ENCODE data around the gene MYOD1. TPM values are rescaled to one million over a fixed set of nuclear protein-coding genes. Genes with fewer than 3 reads are reported as not detected.
A peak's percentile ranks its signal among the peaks of the same experiment; 100 is the strongest.

MYOD1 gene
- total RNA-seq, 1 donor from 2014 or later: not detected

DNA sequence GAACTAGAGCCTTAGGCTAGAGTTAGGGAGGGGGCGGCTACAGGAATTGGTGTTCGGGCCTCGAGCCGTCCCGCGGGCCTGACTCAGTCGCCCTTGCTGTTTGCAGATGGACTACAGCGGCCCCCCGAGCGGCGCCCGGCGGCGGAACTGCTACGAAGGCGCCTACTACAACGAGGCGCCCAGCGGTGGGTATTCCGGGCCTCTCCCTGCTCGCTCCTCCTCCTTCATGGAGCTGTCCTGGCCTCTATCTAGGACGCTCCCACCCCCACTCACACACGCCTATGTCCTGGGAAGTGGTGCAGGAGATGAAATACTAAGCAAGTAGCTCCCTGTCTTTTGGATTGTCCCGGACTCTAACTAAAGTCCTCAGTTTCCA is 1.4 kb downstream of the MYOD1 start:
- peaks cover 18% of the 10 kb centered on the region for H3F3A ChIP-seq (ENCODE audit: low read depth)
- H3K27ac Mint-ChIP-seq: no peak overlapping the region
- no peak overlapping the region for H3K9ac ChIP-seq
- no peaks in the 10 kb centered on the region for H3K9me3 ChIP-seq (ENCODE audit: low read depth)
- no peaks in the 10 kb centered on the region for H3K36me3 Mint-ChIP-seq
- peak overlapping the region; percentile 39 for H3K4me3 Mint-ChIP-seq
- H4K20me1 ChIP-seq (ENCODE audit: low read depth): peaks cover 33% of the 10 kb centered on the region
- H3K9me3 Mint-ChIP-seq: no peaks in the 10 kb centered on the region
- peaks cover 31% of the 10 kb centered on the region for H3K4me1 ChIP-seq
- peak; percentile 56 for DNase-seq (ENCODE audit: low spot score)
- peaks cover 7% of the 10 kb centered on the region for H3K4me1 Mint-ChIP-seq
- peak overlapping the region; percentile 42 for H3K4me3 ChIP-seq
- H3K4me2 ChIP-seq: peak overlapping the region; percentile 71
- no peaks in the 10 kb centered on the region for H3K79me2 ChIP-seq (ENCODE audit: low read depth)
- H3K36me3 ChIP-seq: no peaks in the 10 kb centered on the region
- peaks cover 100% of the 10 kb centered on the region for H3K27me3 ChIP-seq
- TF ChIP-seq EZH2phosphoT487 (IDR thresholded peaks at IDR 0.05) (no peak), EZH2 (IDR thresholded peaks at IDR 0.05) (peak; percentile 10)
- H2AFZ ChIP-seq (replicated peaks): no peak overlapping the region
- H3K27me3 Mint-ChIP-seq (ENCODE audit: insufficient read depth, low read depth): peaks cover 43% of the 10 kb centered on the region
- H3K27ac ChIP-seq: no peak overlapping the region

DNA sequence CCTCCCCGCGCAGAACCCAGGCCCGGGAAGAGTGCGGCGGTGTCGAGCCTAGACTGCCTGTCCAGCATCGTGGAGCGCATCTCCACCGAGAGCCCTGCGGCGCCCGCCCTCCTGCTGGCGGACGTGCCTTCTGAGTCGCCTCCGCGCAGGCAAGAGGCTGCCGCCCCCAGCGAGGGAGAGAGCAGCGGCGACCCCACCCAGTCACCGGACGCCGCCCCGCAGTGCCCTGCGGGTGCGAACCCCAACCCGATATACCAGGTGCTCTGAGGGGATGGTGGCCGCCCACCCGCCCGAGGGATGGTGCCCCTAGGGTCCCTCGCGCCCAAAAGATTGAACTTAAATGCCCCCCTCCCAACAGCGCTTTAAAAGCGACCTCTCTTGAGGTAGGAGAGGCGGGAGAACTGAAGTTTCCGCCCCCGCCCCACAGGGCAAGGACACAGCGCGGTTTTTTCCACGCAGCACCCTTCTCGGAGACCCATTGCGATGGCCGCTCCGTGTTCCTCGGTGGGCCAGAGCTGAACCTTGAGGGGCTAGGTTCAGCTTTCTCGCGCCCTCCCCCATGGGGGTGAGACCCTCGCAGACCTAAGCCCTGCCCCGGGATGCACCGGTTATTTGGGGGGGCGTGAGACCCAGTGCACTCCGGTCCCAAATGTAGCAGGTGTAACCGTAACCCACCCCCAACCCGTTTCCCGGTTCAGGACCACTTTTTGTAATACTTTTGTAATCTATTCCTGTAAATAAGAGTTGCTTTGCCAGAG is 2.0 kb downstream of the MYOD1 start:
- TF ChIP-seq EZH2 (IDR thresholded peaks at IDR 0.05): peak; percentile 80
- TF ChIP-seq EZH2phosphoT487 (IDR thresholded peaks at IDR 0.05): peak; percentile 81
- TF ChIP-seq, protein P1, sequence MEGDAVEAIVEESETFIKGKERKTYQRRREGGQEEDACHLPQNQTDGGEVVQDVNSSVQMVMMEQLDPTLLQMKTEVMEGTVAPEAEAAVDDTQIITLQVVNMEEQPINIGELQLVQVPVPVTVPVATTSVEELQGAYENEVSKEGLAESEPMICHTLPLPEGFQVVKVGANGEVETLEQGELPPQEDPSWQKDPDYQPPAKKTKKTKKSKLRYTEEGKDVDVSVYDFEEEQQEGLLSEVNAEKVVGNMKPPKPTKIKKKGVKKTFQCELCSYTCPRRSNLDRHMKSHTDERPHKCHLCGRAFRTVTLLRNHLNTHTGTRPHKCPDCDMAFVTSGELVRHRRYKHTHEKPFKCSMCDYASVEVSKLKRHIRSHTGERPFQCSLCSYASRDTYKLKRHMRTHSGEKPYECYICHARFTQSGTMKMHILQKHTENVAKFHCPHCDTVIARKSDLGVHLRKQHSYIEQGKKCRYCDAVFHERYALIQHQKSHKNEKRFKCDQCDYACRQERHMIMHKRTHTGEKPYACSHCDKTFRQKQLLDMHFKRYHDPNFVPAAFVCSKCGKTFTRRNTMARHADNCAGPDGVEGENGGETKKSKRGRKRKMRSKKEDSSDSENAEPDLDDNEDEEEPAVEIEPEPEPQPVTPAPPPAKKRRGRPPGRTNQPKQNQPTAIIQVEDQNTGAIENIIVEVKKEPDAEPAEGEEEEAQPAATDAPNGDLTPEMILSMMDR (IDR thresholded peaks at IDR 0.05): no peak
- Mint-ChIP-seq H3K27me3 (ENCODE audit: insufficient read depth, low read depth) (peaks cover 43% of the 10 kb centered on the region), H3K4me1 (peaks cover 7% of the 10 kb centered on the region), H3K27ac (no peak overlapping the region), H3K4me3 (peak overlapping the region; percentile 39), H3K36me3 (no peaks in the 10 kb centered on the region), H3K9me3 (no peaks in the 10 kb centered on the region)
- DNase-seq (ENCODE audit: low spot score): peak; percentile 57
- Histone ChIP-seq H3K4me3 (peak overlapping the region; percentile 42), H3K4me2 (peak overlapping the region; percentile 71), H3K9me3 (ENCODE audit: low read depth) (no peaks in the 10 kb centered on the region), H2AFZ (replicated peaks) (no peak overlapping the region), H3K27ac (no peak overlapping the region), H3K9ac (no peak overlapping the region), H3F3A (ENCODE audit: low read depth) (peaks cover 18% of the 10 kb centered on the region), H4K20me1 (ENCODE audit: low read depth) (peaks cover 33% of the 10 kb centered on the region), H3K27me3 (peaks cover 100% of the 10 kb centered on the region), H3K4me1 (peaks cover 31% of the 10 kb centered on the region), H3K79me2 (ENCODE audit: low read depth) (no peaks in the 10 kb centered on the region), H3K36me3 (no peaks in the 10 kb centered on the region)

DNA sequence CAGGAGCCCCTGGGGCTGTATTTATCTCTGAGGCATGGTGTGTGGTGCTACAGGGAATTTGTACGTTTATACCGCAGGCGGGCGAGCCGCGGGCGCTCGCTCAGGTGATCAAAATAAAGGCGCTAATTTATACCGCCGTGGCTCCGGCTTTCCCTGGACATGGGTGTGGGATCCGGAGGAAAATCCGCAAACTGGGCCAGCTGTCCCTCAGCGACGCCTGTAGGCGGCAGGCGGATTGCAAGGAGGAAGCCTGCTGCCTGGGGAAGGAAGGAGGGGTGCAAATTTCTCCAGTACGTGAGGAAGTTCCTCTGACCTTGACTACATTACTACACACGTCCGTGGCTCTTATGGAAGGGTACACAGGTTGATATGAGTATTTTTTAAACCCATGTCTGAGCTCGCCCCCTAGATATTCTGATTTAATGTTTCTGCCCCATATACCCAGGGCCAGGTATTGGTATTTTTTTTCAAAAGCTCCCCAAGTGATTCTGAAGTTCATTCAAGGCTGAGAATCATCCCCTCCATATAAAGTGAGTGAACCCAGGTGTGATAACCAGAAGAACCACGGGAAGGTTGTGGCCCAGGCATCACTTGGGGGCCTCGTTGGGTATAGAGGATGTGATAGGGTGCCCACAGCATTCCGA is 2.8 kb downstream of the MYOD1 start:
- Mint-ChIP-seq H3K4me1 (peaks cover 7% of the 10 kb centered on the region), H3K36me3 (no peaks in the 10 kb centered on the region), H3K27ac (no peak overlapping the region), H3K9me3 (no peaks in the 10 kb centered on the region), H3K27me3 (ENCODE audit: insufficient read depth, low read depth) (peaks cover 43% of the 10 kb centered on the region), H3K4me3 (peak overlapping the region; percentile 6)
- H3F3A ChIP-seq (ENCODE audit: low read depth): peaks cover 18% of the 10 kb centered on the region
- peak; percentile 57 for TF ChIP-seq EZH2phosphoT487 (IDR thresholded peaks at IDR 0.05)
- TF ChIP-seq, protein P1 (IDR thresholded peaks at IDR 0.05): peak; percentile 62
- no peak for TF ChIP-seq EZH2 (IDR thresholded peaks at IDR 0.05)
- no peak overlapping the region for H3K27ac ChIP-seq
- H3K27me3 ChIP-seq: peaks cover 100% of the 10 kb centered on the region
- peak overlapping the region; percentile 42 for H3K4me3 ChIP-seq
- H3K9ac ChIP-seq: no peak overlapping the region
- peak; percentile 70 for DNase-seq (ENCODE audit: low spot score)
- H3K36me3 ChIP-seq: no peaks in the 10 kb centered on the region
- peaks cover 31% of the 10 kb centered on the region for H3K4me1 ChIP-seq
- H3K4me2 ChIP-seq: peak overlapping the region; percentile 71
- no peaks in the 10 kb centered on the region for H3K79me2 ChIP-seq (ENCODE audit: low read depth)
- H3K9me3 ChIP-seq (ENCODE audit: low read depth): no peaks in the 10 kb centered on the region
- peaks cover 33% of the 10 kb centered on the region for H4K20me1 ChIP-seq (ENCODE audit: low read depth)
- H2AFZ ChIP-seq (replicated peaks): no peak overlapping the region
